ENCODE data around the gene PRDM16.

- TF ChIP-seq CTCF (IDR thresholded peaks at IDR 0.05; ENCODE audit: borderline replicate concordance, extremely low read depth, low read length, poor library complexity, severe bottlenecking) (no peak), EZH2 (IDR thresholded peaks at IDR 0.05; ENCODE audit: borderline replicate concordance, low read depth, low read length, severe bottlenecking) (no peak)
Measured at GRCh38 chr1:3111348-3112021, 42.5 kb downstream of the PRDM16 start.
